ENCODE results near the gene GRIK4. TPM values are rescaled to one million over a fixed set of nuclear protein-coding genes. Genes with fewer than 3 reads are reported as not detected.
"Not testable (repeated sequence)": the region's sequence is repeated elsewhere in the genome, so short reads cannot be mapped to it uniquely, and the experiment has no call there.

GRIK4 gene
- total RNA-seq, 2 donors from 2014 or later: 0.05 to 1.7 TPM

- H3K4me1 ChIP-seq (replicated peaks): no peaks in the 10 kb centered on the region
- intact Hi-C loops (cut with DNase I): no loop called here
- H3K27ac ChIP-seq: no peak overlapping the region
- TF ChIP-seq, protein P1, sequence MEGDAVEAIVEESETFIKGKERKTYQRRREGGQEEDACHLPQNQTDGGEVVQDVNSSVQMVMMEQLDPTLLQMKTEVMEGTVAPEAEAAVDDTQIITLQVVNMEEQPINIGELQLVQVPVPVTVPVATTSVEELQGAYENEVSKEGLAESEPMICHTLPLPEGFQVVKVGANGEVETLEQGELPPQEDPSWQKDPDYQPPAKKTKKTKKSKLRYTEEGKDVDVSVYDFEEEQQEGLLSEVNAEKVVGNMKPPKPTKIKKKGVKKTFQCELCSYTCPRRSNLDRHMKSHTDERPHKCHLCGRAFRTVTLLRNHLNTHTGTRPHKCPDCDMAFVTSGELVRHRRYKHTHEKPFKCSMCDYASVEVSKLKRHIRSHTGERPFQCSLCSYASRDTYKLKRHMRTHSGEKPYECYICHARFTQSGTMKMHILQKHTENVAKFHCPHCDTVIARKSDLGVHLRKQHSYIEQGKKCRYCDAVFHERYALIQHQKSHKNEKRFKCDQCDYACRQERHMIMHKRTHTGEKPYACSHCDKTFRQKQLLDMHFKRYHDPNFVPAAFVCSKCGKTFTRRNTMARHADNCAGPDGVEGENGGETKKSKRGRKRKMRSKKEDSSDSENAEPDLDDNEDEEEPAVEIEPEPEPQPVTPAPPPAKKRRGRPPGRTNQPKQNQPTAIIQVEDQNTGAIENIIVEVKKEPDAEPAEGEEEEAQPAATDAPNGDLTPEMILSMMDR (IDR thresholded peaks at IDR 0.05): no peak
- TF ChIP-seq POLR2AphosphoS5 (IDR thresholded peaks at IDR 0.05): no peak
- no peak for TF ChIP-seq POLR2A (IDR thresholded peaks at IDR 0.05)
- H3K9me3 ChIP-seq: no peaks in the 10 kb centered on the region
- H3K36me3 ChIP-seq: no peaks in the 10 kb centered on the region
- H3K4me3 ChIP-seq: no peak overlapping the region
- WGBS: 74% methylated on average over 6 of the region's 6 CpGs
- no peaks in the 10 kb centered on the region for H3K27me3 ChIP-seq (replicated peaks; ENCODE audit: insufficient read depth)
- DNase-seq (ENCODE audit: low spot score): no peak
Measured at GRCh38 chr11:120613264-120614226, 102.0 kb downstream of the GRIK4 start.

DNA sequence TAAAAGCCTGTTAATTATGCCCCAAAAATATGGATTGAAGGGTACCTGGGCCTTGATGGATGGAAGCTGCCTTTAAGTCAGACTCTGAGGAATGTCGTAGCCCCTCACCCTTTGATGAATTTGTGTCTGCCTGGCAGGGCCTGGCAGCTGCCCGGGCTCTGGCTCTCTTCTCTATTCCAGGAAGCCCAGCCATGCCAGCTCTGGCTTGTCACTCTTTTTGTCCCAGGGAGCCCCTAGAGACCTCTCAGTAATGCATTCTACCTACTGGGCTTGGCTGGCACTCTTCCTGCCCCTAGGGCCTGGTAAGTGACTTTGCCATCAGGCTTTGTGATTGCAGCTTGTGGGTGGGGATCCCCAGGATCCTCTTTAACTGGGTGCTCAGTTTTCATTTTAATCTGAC, 103.8 kb downstream of the GRIK4 start:
- no peak for DNase-seq (ENCODE audit: low spot score)
- 58% methylated on average over 2 of the region's 2 CpGs for WGBS
- Histone ChIP-seq H3K9me3 (no peaks in the 10 kb centered on the region), H3K36me3 (no peaks in the 10 kb centered on the region), H3K27ac (no peak overlapping the region), H3K4me1 (replicated peaks) (no peaks in the 10 kb centered on the region), H3K4me3 (no peak overlapping the region), H3K27me3 (replicated peaks; ENCODE audit: insufficient read depth) (no peaks in the 10 kb centered on the region)
- intact Hi-C loops (cut with DNase I): no loop called here
- TF ChIP-seq POLR2AphosphoS5 (IDR thresholded peaks at IDR 0.05): no peak
- no peak for TF ChIP-seq POLR2A (IDR thresholded peaks at IDR 0.05)
- TF ChIP-seq, protein P1 (IDR thresholded peaks at IDR 0.05): no peak

DNA sequence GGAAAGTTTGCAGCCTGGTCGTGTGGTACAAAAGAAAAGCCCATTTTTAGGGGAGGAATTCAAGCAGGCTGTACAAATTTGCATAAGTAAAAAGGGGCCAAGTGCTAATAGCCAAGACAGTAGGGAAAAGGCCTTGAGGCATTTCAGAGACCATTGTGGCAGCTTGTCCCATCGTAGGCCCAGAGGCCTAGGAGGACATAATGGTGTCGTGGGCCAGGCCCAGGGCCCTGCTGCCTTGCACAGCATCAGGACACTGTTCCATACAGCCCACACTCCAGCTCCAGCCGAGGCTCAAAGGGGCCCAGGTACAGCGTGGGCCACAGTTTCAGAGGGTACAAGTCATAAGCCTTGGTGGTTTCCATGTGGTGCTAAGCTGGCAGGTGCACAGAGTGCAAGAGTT, 106.9 kb downstream of the GRIK4 start:
- intact Hi-C loops (cut with DNase I): no loop called here
- TF ChIP-seq POLR2AphosphoS5 (IDR thresholded peaks at IDR 0.05) (no peak), POLR2A (IDR thresholded peaks at IDR 0.05) (no peak)
- TF ChIP-seq, protein P1 (IDR thresholded peaks at IDR 0.05): no peak
- H3K36me3 ChIP-seq: no peaks in the 10 kb centered on the region
- H3K27ac ChIP-seq: no peak overlapping the region
- no peak overlapping the region for H3K4me3 ChIP-seq
- no peaks in the 10 kb centered on the region for H3K4me1 ChIP-seq (replicated peaks)
- no peaks in the 10 kb centered on the region for H3K9me3 ChIP-seq
- H3K27me3 ChIP-seq (replicated peaks; ENCODE audit: insufficient read depth): no peaks in the 10 kb centered on the region
- WGBS: 95% methylated on average over 5 of the region's 5 CpGs
- no peak for DNase-seq (ENCODE audit: low spot score)

DNA sequence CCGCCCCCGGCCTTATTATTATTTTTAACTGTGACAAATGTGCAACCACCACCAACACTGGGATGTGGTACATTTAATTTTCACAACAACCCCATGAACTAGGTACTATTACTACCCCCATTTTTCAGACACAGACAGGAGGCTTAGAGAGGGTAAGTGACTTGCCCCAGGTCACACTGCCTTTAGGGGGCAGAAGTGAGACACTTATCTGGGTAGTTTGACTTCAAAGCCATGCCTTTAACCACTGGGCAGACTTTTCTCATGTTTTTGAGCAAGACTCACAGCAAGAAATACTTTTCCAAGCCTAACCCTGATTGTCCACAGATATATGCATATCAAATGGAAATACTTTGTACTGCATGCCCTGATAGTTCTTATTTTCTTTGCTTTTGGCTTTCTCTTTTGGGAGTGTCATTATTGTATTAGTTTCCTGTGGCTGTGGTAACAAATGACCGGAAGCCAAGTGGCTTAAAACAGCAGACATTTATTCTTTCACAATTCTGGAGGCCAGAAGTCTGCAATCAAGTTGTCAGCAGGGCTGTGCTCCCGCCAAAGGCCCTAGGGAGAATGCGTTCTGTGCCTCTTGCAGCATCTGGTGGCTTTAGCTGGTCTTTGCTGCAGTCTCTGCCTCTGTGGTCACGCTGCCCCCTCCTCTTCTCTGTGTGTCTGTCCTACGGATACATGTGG, 110.8 kb downstream of the GRIK4 start:
- no peak overlapping the region for H3K27ac ChIP-seq
- H3K9me3 ChIP-seq: no peaks in the 10 kb centered on the region
- H3K4me1 ChIP-seq (replicated peaks): no peaks in the 10 kb centered on the region
- WGBS: 79% methylated on average over 7 of the region's 7 CpGs
- H3K27me3 ChIP-seq (replicated peaks; ENCODE audit: insufficient read depth): no peaks in the 10 kb centered on the region
- H3K36me3 ChIP-seq: no peaks in the 10 kb centered on the region
- intact Hi-C loops (cut with DNase I): no loop called here
- TF ChIP-seq POLR2AphosphoS5 (IDR thresholded peaks at IDR 0.05) (no peak), POLR2A (IDR thresholded peaks at IDR 0.05) (no peak)
- TF ChIP-seq, protein P1 (IDR thresholded peaks at IDR 0.05): no peak
- DNase-seq (ENCODE audit: low spot score): no peak
- no peak overlapping the region for H3K4me3 ChIP-seq

GRCh38 chr11:120624992-120625391, 113.4 kb downstream of the GRIK4 start:
- H3K27me3 ChIP-seq (replicated peaks; ENCODE audit: insufficient read depth); H3K4me3 ChIP-seq; H3K4me1 ChIP-seq (replicated peaks); H3K9me3 ChIP-seq; intact Hi-C loops (cut with DNase I); H3K27ac ChIP-seq; DNase-seq (ENCODE audit: low spot score); H3K36me3 ChIP-seq: not testable (repeated sequence)
- 93% methylated on average over 12 of the region's 12 CpGs for WGBS
